Sigmoid colon (tissue), 7 donors: ENCODE measurements around the gene BCL10. TPM values are rescaled to one million over a fixed set of nuclear protein-coding genes. Genes with fewer than 3 reads are reported as not detected.

Experiments
- DNase-seq: peaks from one replicate; pipeline ENCODE4 v3.0.0-alpha.2; 2019
- H3K27ac ChIP-seq, 4 donors: fragments of 200-600 bp; sonication (generic); one replicate each; pipeline ENCODE4 v1.5.1; 2016 to 2019; ENCODE audit warnings: mild to moderate bottlenecking in 1 of 4
- H3K27me3 ChIP-seq, 3 donors: fragments of 200-600 bp; sonication (generic); one replicate each; pipeline ENCODE4 v1.5.1; 2019; ENCODE audit warnings: mild to moderate bottlenecking in 1 of 3
- H3K36me3 ChIP-seq, 4 donors: fragments of 200-600 bp; sonication (generic); one replicate each; pipeline ENCODE4 v1.5.1; 2016 to 2019
- H3K4me1 ChIP-seq, 4 donors: fragments of 200-600 bp; sonication (generic); one replicate each; pipeline ENCODE4 v1.5.1; 2017 to 2019
- H3K4me3 ChIP-seq, 4 donors: fragments of 200-600 bp; sonication (generic); one replicate each; pipeline ENCODE4 v1.5.1; 2017 to 2019; ENCODE audit warnings: mild to moderate bottlenecking in 2 of 4, moderate library complexity in 1 of 4
- H3K9me3 ChIP-seq, 4 donors: fragments of 200-600 bp in 3 of 4; sonication (generic) in 3 of 4; one replicate each; pipeline versions ENCODE4 v1.5.1 to v1.6.1; 2013 to 2019
- CTCF ChIP-seq, 4 experiments: fragments of 450-650 bp in 3 of 4; fragments of 200-600 bp in 1 of 4; IDR thresholded peaks; one replicate each; pipeline ENCODE4 v1.5.1; 2016 to 2019; ENCODE audit warnings: antibody characterized with exemption in 4 of 4, mild to moderate bottlenecking in 3 of 4, moderate library complexity in 2 of 4
- EP300 ChIP-seq, 4 donors: sonication (generic); formaldehyde crosslinking; IDR thresholded peaks; one replicate each; pipeline ENCODE4 v1.6.1; 2017; ENCODE audit warnings: antibody characterized with exemption in 4 of 4
- POLR2A ChIP-seq, 2 donors: fragments of 450-650 bp; IDR thresholded peaks; one replicate each; pipeline ENCODE4 v1.6.1; 2016; ENCODE audit warnings: antibody characterized with exemption in 2 of 2, mild to moderate bottlenecking in 2 of 2, moderate library complexity in 2 of 2
- POLR2AphosphoS5 ChIP-seq, 4 donors: sonication (generic); formaldehyde crosslinking; IDR thresholded peaks; one replicate each; pipeline ENCODE4 v1.6.1; 2017; ENCODE audit warnings: antibody characterized with exemption in 4 of 4
- WGBS, 2 donors: extraction: QIAGEN DNeasy Blood & Tissue Kit; methylation state at CpG; one replicate each; pipeline ENCODE4 v1.1.7; 2013; 5-methylcytosine and 5-hydroxymethylcytosine counted together
- intact Hi-C: fragments of 100-400 bp; cut with DNase I; formaldehyde crosslinking; loops from one replicate; pipeline ENCODE4 v1.15.1; 2023
- polyA plus RNA-seq, 3 donors: library from polyadenylated mRNA; stranded (reverse); fragments of 200-250 nt; gene quantifications; one replicate each; pipeline ENCODE4 v1.2.3, GENCODE V29; 2013
- total RNA-seq, 4 donors: library from RNA; depleted of rRNA; stranded (reverse); fragments of >200 nt; gene quantifications; one replicate each; pipeline ENCODE4 v1.1.0, GENCODE V29; 2016
- donor health status: healthy with polysubstance abuse.
- donor health status: Bipolar disorder and iron deficiency.
- donor health status: healthy.

BCL10 gene
- total and polyA plus RNA-seq, 7 donors: 6.7 to 49.7 (median 14.2) TPM

GRCh38 chr1:85268801-85269585 is 7.4 kb downstream of the BCL10 start:
- Histone ChIP-seq H3K4me1 (peaks cover 0 to 16% (median 10%) of the 10 kb centered on the region in 4 donors), H3K27ac (no peak overlapping the region), H3K36me3 (peaks cover 0 to 63% (median 30%) of the 10 kb centered on the region in 4 donors), H3K27me3 (no peaks in the 10 kb centered on the region), H3K4me3 (no peak overlapping the region), H3K9me3 (no peaks in the 10 kb centered on the region)
- DNase-seq: no peak
- WGBS, 2 donors: 47 to 86% methylated on average over 5 of the region's 5 CpGs
- intact Hi-C loops: no loop called here
- TF ChIP-seq EP300 (IDR thresholded peaks at IDR 0.05) (no peak), POLR2A (IDR thresholded peaks at IDR 0.05) (no peak), POLR2AphosphoS5 (IDR thresholded peaks at IDR 0.05) (no peak), CTCF (IDR thresholded peaks at IDR 0.05) (no peak)

GRCh38 chr1:85267313-85267712 is 9.1 kb downstream of the BCL10 start:
- no peak for DNase-seq
- Histone ChIP-seq H3K9me3 (no peaks in the 10 kb centered on the region), H3K27me3 (no peaks in the 10 kb centered on the region), H3K27ac (no peak overlapping the region), H3K4me3 (no peak overlapping the region), H3K36me3 (peaks cover 0 to 63% (median 30%) of the 10 kb centered on the region in 4 donors), H3K4me1 (peaks cover 0 to under 1% (median 0%) of the 10 kb centered on the region in 4 donors)
- 89% methylated on average over 2 of the region's 2 CpGs for WGBS, 2 donors
- no peak for TF ChIP-seq POLR2A (IDR thresholded peaks at IDR 0.05)
- no peak for TF ChIP-seq EP300 (IDR thresholded peaks at IDR 0.05)
- no peak for TF ChIP-seq POLR2AphosphoS5 (IDR thresholded peaks at IDR 0.05)
- TF ChIP-seq CTCF (IDR thresholded peaks at IDR 0.05): no peak
- intact Hi-C loops: no loop called here

GRCh38 chr1:85264150-85264549 is 12.3 kb downstream of the BCL10 start:
- no peak for DNase-seq
- H3K9me3 ChIP-seq: no peaks in the 10 kb centered on the region
- H3K27me3 ChIP-seq: no peaks in the 10 kb centered on the region
- 61 to 87% methylated on average over 2 of the region's 2 CpGs for WGBS, 2 donors
- H3K27ac ChIP-seq: no peak overlapping the region
- intact Hi-C loops: no loop called here
- H3K4me3 ChIP-seq: no peak overlapping the region
- peaks cover 0 to 8% (median 8%) of the 10 kb centered on the region in 4 donors for H3K4me1 ChIP-seq
- TF ChIP-seq CTCF (IDR thresholded peaks at IDR 0.05) (no peak), POLR2AphosphoS5 (IDR thresholded peaks at IDR 0.05) (no peak), POLR2A (IDR thresholded peaks at IDR 0.05) (no peak), EP300 (IDR thresholded peaks at IDR 0.05) (no peak)
- peaks cover 0 to 45% (median 17%) of the 10 kb centered on the region in 4 donors for H3K36me3 ChIP-seq

- H3K36me3 ChIP-seq: peaks cover 0 to 37% (median 9%) of the 10 kb centered on the region in 4 donors
- intact Hi-C loops: no loop called here
Measured at GRCh38 chr1:85262985-85263384, 13.4 kb downstream of the BCL10 start.

More at GRCh38 chr1:85262985-85263384, 13.4 kb downstream of the BCL10 start:
- Histone ChIP-seq H3K4me1 (peaks cover 0 to 18% (median 15%) of the 10 kb centered on the region in 4 donors), H3K27me3 (no peaks in the 10 kb centered on the region), H3K27ac (no peak overlapping the region), H3K9me3 (no peaks in the 10 kb centered on the region), H3K4me3 (no peak overlapping the region)
- TF ChIP-seq CTCF (IDR thresholded peaks at IDR 0.05) (no peak), POLR2A (IDR thresholded peaks at IDR 0.05) (no peak), POLR2AphosphoS5 (IDR thresholded peaks at IDR 0.05) (no peak), EP300 (IDR thresholded peaks at IDR 0.05) (no peak)
- no peak for DNase-seq
